H9 (cell line): Measurements from ENCODE around the gene FUS. TPM values are rescaled to one million over a fixed set of nuclear protein-coding genes. Genes with fewer than 3 reads are reported as not detected.

ENCODE experiments used
- DNase-seq: peaks from one replicate; pipeline ENCODE4 v3.0.0-alpha.2; 2017
- H2AFZ ChIP-seq: one replicate; pipeline ENCODE4 v1.6.1; 2013; ENCODE audit warnings: mild to moderate bottlenecking, low read length, control low read depth, moderate library complexity
- H2AK5ac ChIP-seq: 2 replicates; pipeline ENCODE4 v1.6.1; 2013; ENCODE audit warnings: low read length, control low read depth, mixed read lengths; ENCODE audit not compliant: insufficient read length
- H2BK120ac ChIP-seq: one replicate; pipeline ENCODE4 v1.6.1; 2013; ENCODE audit warnings: low read depth, mild to moderate bottlenecking, low read length, control low read depth, inconsistent platforms; ENCODE audit not compliant: poor library complexity, severe bottlenecking
- H2BK12ac ChIP-seq: 2 replicates; pipeline ENCODE4 v1.6.1; 2013; ENCODE audit warnings: low read length, control low read depth, mixed read lengths, low read depth; ENCODE audit not compliant: insufficient read length
- H2BK15ac ChIP-seq: 2 replicates; pipeline ENCODE4 v1.6.1; 2013; ENCODE audit warnings: low read depth, low read length, control low read depth
- H2BK20ac ChIP-seq: one replicate; pipeline ENCODE4 v1.6.1; 2013; ENCODE audit warnings: low read depth, mild to moderate bottlenecking, low read length, control low read depth, inconsistent platforms; ENCODE audit not compliant: poor library complexity, severe bottlenecking
- H2BK5ac ChIP-seq: 2 replicates; pipeline ENCODE4 v1.6.1; 2013; ENCODE audit warnings: low read length, control low read depth, mixed read lengths; ENCODE audit not compliant: insufficient read length
- H3K14ac ChIP-seq: 2 replicates; pipeline ENCODE4 v1.6.1; 2013; ENCODE audit warnings: low read length, control low read depth; ENCODE audit not compliant: insufficient read depth
- H3K18ac ChIP-seq: 2 replicates; pipeline ENCODE4 v1.6.1; 2013; ENCODE audit warnings: low read depth, mild to moderate bottlenecking, mixed read lengths, low read length, control low read depth; ENCODE audit not compliant: insufficient read length
- H3K23ac ChIP-seq: 2 replicates; pipeline ENCODE4 v1.6.1; 2013; ENCODE audit warnings: low read length, control low read depth, mixed read lengths, low read depth; ENCODE audit not compliant: insufficient read length
- H3K23me2 ChIP-seq: 2 replicates; pipeline ENCODE4 v1.6.1; 2013; ENCODE audit warnings: low read depth, mild to moderate bottlenecking, mixed read lengths, low read length, control low read depth; ENCODE audit not compliant: insufficient read length, poor library complexity, severe bottlenecking
- H3K27ac ChIP-seq: 2 replicates; pipeline ENCODE4 v1.5.1; 2013; ENCODE audit warnings: low read length, control low read depth, mixed read lengths, low read depth; ENCODE audit not compliant: insufficient read length
- H3K27me3 ChIP-seq: 2 replicates; pipeline ENCODE4 v1.6.1; 2013; ENCODE audit warnings: low read length, control low read depth, inconsistent platforms; ENCODE audit not compliant: insufficient read depth
- H3K4ac ChIP-seq: 2 replicates; pipeline ENCODE4 v1.6.1; 2013; ENCODE audit warnings: low read depth, mild to moderate bottlenecking, control low read depth, inconsistent platforms, low read length, moderate library complexity
- H3K4me1 ChIP-seq: 2 replicates; pipeline ENCODE4 v1.6.1; 2013; ENCODE audit warnings: low read length, control low read depth, inconsistent platforms; ENCODE audit not compliant: insufficient read depth
- H3K4me2 ChIP-seq: 2 replicates; pipeline ENCODE4 v1.6.1; 2013; ENCODE audit warnings: low read length, control low read depth, mixed read lengths; ENCODE audit not compliant: insufficient read length, insufficient read depth
- H3K56ac ChIP-seq: 2 replicates; pipeline ENCODE4 v1.6.1; 2013; ENCODE audit warnings: low read depth, mild to moderate bottlenecking, mixed read lengths, low read length, control low read depth; ENCODE audit not compliant: insufficient read length
- H3K79me1 ChIP-seq: 2 replicates; pipeline ENCODE4 v1.6.1; 2013; ENCODE audit warnings: low read depth, mild to moderate bottlenecking, moderate library complexity, low read length, control low read depth, inconsistent platforms; ENCODE audit not compliant: insufficient read depth, poor library complexity, severe bottlenecking
- H3K79me2 ChIP-seq: 2 replicates; pipeline ENCODE4 v1.6.1; 2013; ENCODE audit warnings: low read length, control low read depth, inconsistent platforms; ENCODE audit not compliant: insufficient read depth
- H3K9ac ChIP-seq: 2 replicates; pipeline ENCODE4 v1.6.1; 2013; ENCODE audit warnings: low read length, control low read depth, mixed read lengths; ENCODE audit not compliant: insufficient read length; ENCODE audit errors: extremely low read depth
- H3K9me3 ChIP-seq: one replicate; pipeline ENCODE4 v1.6.1; 2013; ENCODE audit warnings: low read depth, low read length, inconsistent platforms; ENCODE audit not compliant: control insufficient read depth
- H3T11ph ChIP-seq: one replicate; pipeline ENCODE4 v1.6.1; 2013; ENCODE audit warnings: mild to moderate bottlenecking, low read length, control low read depth, inconsistent platforms
- H4K20me1 ChIP-seq: one replicate; pipeline ENCODE4 v1.6.1; 2013; ENCODE audit not compliant: control insufficient read depth, insufficient read length, insufficient read depth
- H4K5ac ChIP-seq: 2 replicates; pipeline ENCODE4 v1.6.1; 2013; ENCODE audit warnings: low read depth, mild to moderate bottlenecking, mixed read lengths, low read length, control low read depth; ENCODE audit not compliant: insufficient read length
- H4K8ac ChIP-seq: replicated peaks from 2 replicates; pipeline ENCODE4 v1.6.1; 2013; ENCODE audit warnings: low read length, control low read depth, mixed read lengths, low read depth; ENCODE audit not compliant: insufficient read length
- H4K91ac ChIP-seq: 2 replicates; pipeline ENCODE4 v1.6.1; 2013; ENCODE audit warnings: low read depth, mild to moderate bottlenecking, moderate library complexity, mixed read lengths, low read length, control low read depth; ENCODE audit not compliant: insufficient read length
- H3K27ac Mint-ChIP-seq, 3 experiments: 2 replicates in 2 of 3; 3 replicates in 1 of 3; pipeline ENCODE4 v1.8.0; 2020 to 2021; ENCODE audit warnings: mixed read lengths in 3 of 3, mild to moderate bottlenecking in 1 of 3, moderate library complexity in 1 of 3
- H3K27me3 Mint-ChIP-seq: 2 replicates; pipeline ENCODE4 v1.8.0; 2021; ENCODE audit warnings: low read depth, mild to moderate bottlenecking, moderate library complexity, mixed read lengths
- H3K36me3 Mint-ChIP-seq, 3 experiments: 2 replicates in 2 of 3; 3 replicates in 1 of 3; pipeline ENCODE4 v1.8.0; 2020 to 2021; ENCODE audit warnings: low read depth in 3 of 3, mixed read lengths in 3 of 3; ENCODE audit not compliant: insufficient read depth in 1 of 3
- H3K4me1 Mint-ChIP-seq, 2 experiments: 2 replicates each; pipeline ENCODE4 v1.8.0; 2020; ENCODE audit warnings: mixed read lengths in 2 of 2
- H3K4me3 Mint-ChIP-seq, 2 experiments: 2 replicates in 1 of 2; 3 replicates in 1 of 2; pipeline ENCODE4 v1.8.0; 2020 to 2021; ENCODE audit warnings: mild to moderate bottlenecking in 2 of 2, mixed read lengths in 2 of 2, moderate library complexity in 1 of 2
- H3K9me3 Mint-ChIP-seq, 2 experiments: 2 replicates in 1 of 2; 3 replicates in 1 of 2; pipeline ENCODE4 v1.8.0; 2020; ENCODE audit warnings: mild to moderate bottlenecking in 2 of 2, mixed read lengths in 2 of 2, moderate library complexity in 1 of 2
- CTCF ChIP-seq: fragments of 200-600 bp; sonication (generic); conservative IDR thresholded peaks from 3 replicates; pipeline ENCODE4 v1.8.0; 2021; ENCODE audit warnings: antibody characterized with exemption, mild to moderate bottlenecking
- WGBS: extraction: QIAGEN DNeasy Blood & Tissue Kit; methylation state at CpG from one replicate; pipeline ENCODE4 v1.1.7; 2013; ENCODE audit warnings: missing lambda C conversion rate, low lambda C conversion rate, mixed read lengths; ENCODE audit not compliant: insufficient read length; ENCODE audit errors: extremely low coverage; 5-methylcytosine and 5-hydroxymethylcytosine counted together
- total RNA-seq: library from RNA; stranded (reverse); gene quantifications from 2 replicates; pipeline ENCODE4 v1.2.1, GENCODE V29; 2021

The FUS gene
- total RNA-seq, 1 experiment from 2014 or later, result 1,034 TPM

- peaks cover 97 to 100% (median 99%) of the 10 kb centered on the region in 3 experiments for H3K36me3 Mint-ChIP-seq
- peaks cover 27% of the 10 kb centered on the region for H3K79me2 ChIP-seq
- peaks cover 4% of the 10 kb centered on the region; the same call in 1 of the 2 replicates for H3K27me3 Mint-ChIP-seq
- H2BK120ac ChIP-seq, result no peak overlapping the region
- peaks cover 19% of the 10 kb centered on the region for H3K79me1 ChIP-seq
- no peak overlapping the region for H3K27ac ChIP-seq
- H2AFZ ChIP-seq, result no peak overlapping the region
- H3K18ac ChIP-seq, result no peak overlapping the region
- H2BK20ac ChIP-seq, result no peak overlapping the region
- TF ChIP-seq CTCF, result no peak
- H3K27me3 ChIP-seq, result no peaks in the 10 kb centered on the region
- H4K8ac ChIP-seq, result no peak overlapping the region
- H3K4me3 Mint-ChIP-seq, result peak overlapping the region in 1 of 2 experiments; percentile 19; a peak in 2 of 5 replicates
- H3T11ph ChIP-seq, result no peak overlapping the region
- no peaks in the 10 kb centered on the region for H3K9me3 ChIP-seq
- peak overlapping the region; percentile 3 for H4K5ac ChIP-seq
- peak overlapping the region in 2 of 3 experiments; percentile 9 to 26; a peak in 3 of 7 replicates for H3K27ac Mint-ChIP-seq
- no peak overlapping the region for H3K9ac ChIP-seq
- no peak overlapping the region for H4K91ac ChIP-seq
- no peak overlapping the region for H2BK5ac ChIP-seq
- H2BK12ac ChIP-seq, result no peak overlapping the region
- H3K23me2 ChIP-seq, result no peaks in the 10 kb centered on the region
- H4K20me1 ChIP-seq, result no peaks in the 10 kb centered on the region
- no peaks in the 10 kb centered on the region for H3K4me1 ChIP-seq
- no CpG with 5 or more reads among the region's 10 CpGs for WGBS
- H3K23ac ChIP-seq, result peak overlapping the region; percentile 4
- peaks cover 24 to 29% of the 10 kb centered on the region in 2 experiments for H3K4me1 Mint-ChIP-seq
- no peak overlapping the region for H3K4me2 ChIP-seq
- H2BK15ac ChIP-seq, result no peak overlapping the region
- no peak overlapping the region for H3K4ac ChIP-seq
- no peaks in the 10 kb centered on the region; a peak in 1 of 5 replicates for H3K9me3 Mint-ChIP-seq
- H2AK5ac ChIP-seq, result no peak overlapping the region
- no peak overlapping the region for H3K14ac ChIP-seq
- no peak for DNase-seq
- no peak overlapping the region for H3K56ac ChIP-seq
These were observed 7.2 kb downstream of the FUS start for GRCh38 chr16:31186930-31187807.
